Activated T-helper 9 cell treated with anti-CD3 and anti-CD28 coated beads, Interleukin-2, amount 50 U/mL, for 16 hours (primary cell): ENCODE measurements around the gene PFKFB2.

Experiments used
- DNase-seq: peaks from one replicate; pipeline ENCODE4 v3.0.0-alpha.2; 2020; ENCODE audit warnings: low read depth

Gene PFKFB2

GRCh38 chr1:207021876-207022596 is 31.0 kb upstream of the PFKFB2 start:
- no peak for DNase-seq

GRCh38 chr1:207022996-207023679 is 29.9 kb upstream of the PFKFB2 start:
- DNase-seq: no peak

- DNase-seq: no peak
These were observed 28.6 kb upstream of the PFKFB2 start for GRCh38 chr1:207024202-207025145.

- DNase-seq: no peak
These were observed 27.8 kb upstream of the PFKFB2 start for GRCh38 chr1:207025146-207025880.

GRCh38 chr1:207026104-207026534 is 27.0 kb upstream of the PFKFB2 start:
- DNase-seq: no peak

DNA sequence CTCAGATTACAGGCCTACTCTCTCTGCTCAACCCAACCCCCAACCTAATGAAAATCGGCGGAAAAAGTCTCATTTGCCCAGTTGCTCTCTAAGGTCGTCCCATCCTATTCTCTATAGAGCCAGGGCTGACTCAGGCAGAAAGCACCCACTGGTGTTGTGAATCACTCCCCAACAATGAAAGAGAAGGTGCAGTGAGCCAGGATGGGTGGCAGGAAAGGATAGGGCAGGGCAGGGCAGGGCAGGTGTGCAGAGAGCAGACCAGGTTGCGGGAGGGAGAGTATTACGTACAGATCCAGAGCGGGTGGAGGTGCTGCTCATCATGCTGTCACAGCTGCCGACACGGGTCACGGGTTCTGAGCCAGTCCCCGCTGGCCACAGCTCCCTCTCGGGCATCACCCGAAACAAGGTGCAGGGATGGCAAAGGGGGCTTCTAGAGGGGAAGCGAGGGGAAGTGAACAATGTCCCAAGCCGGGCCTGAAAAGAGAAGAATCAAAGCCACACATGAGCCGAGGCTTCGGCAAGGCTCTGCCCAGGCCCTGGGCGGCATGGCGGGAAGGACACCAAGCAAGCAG is 25.8 kb upstream of the PFKFB2 start:
- no peak for DNase-seq

GRCh38 chr1:207027921-207028320 is 25.2 kb upstream of the PFKFB2 start:
- no peak for DNase-seq

DNA sequence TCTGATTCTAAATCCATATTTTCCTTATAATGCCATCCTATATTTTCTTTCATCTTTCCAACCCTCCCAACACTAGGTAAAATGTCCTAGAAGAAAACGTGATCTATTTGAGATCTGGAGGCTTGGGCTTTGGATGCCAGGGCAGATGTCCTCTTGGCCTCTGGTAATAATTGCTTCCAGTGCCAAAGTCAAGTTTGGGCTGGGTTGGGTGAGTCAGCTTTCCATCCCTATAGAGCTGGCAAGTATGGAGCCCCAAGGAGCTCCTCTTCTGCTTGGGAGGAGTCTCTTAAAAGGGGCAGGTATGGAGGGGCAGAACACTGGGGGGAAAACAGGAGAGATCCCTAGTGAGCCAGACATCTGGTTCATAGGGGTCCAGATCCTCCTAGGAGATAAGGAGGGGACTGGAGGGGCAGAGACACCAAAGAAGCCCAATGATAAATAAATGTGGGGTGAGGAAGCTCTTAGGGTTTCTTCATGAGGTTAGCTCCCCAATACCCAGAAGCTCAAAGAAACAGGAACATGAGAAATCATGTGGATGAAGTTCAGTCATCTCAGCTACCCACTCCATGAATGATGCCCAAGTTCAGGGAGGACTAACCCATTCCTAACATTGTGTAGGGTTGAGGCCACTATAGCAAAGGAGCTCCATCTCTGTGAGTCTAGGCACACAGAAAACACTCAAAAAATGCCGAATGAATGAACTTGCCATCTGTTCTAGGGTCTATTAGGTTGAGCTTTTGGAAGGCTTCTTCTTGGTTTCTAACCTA is 24.0 kb upstream of the PFKFB2 start:
- DNase-seq: no peak

DNA sequence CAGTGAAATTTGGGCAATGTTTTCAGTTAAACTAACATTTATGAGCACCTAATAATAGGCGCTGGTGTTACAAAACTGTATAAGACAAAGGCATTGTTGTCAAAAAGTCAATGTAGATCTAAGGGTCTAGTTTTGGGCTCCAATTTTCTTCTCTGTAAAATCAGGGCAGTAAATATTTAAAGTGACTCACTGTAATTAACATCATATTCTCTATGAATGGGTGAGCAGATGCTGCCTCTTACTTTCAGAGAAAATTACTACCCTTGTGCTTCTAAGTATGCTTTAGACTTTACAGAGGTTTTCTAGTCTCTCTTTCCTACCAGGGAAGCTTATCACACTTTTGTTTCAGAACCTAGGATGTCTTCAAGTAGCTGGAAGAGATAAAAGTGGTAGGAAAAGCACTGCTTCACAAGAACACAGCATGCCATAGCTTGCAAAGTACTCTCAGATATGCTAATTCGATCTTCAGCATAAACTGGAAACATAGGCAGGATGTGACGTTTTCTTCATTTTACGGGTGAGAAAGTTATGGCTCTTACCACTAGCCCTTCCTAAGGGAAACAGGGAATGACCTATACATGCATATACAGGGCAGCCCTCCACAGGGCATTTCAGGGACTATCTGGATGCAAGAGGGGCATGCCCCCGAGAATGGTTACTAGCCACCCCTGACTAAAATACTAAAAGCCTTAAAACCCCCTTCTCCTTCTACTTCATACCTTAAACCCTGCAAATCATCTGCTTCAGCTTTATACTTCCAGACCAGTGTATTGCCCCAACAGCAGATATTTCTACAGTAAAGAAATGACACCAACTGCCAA is 23.2 kb upstream of the PFKFB2 start:
- DNase-seq: no peak

DNA sequence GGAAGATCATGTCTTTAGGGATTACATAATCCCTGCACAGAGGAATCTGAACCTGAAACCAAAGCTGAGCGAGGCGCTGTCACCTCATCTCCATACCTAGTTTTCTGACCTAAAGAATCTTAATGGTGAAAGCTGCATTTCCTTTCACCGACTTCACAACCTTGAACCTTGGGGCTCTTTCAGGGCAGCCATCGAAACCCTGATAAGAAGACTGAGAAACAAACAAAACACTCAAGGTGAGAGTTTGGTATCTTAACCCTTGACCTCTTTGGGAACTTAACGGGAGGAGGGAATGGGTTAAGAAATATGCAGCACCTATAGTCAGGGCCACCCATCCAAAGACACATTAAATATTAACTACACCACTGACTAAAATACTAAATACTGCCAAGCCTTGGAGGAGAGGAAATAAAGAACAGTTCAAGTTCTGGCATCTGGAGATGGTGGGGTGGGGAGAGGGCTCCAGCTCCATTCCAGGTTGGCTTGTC is 22.5 kb upstream of the PFKFB2 start:
- DNase-seq: no peak

DNA sequence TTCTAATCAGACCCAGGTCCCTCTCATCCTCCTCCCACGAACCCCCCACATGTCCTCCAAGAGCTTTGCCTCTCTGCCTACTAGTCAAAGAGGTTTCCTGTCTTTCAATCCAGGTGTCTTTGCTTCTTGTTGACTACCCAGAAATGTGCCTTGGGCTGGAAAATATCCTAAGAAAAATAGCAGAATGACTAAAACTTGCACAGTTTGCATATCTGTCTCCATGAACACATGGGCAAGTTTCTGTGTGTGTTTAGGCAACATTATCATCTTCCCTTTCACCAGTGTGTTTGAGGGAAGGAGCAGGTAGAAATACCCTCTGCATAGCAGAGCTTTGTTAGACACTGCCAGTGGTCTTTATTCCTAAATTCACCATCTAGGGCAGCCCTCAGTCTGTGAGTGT is 22.1 kb upstream of the PFKFB2 start:
- DNase-seq: no peak

DNA sequence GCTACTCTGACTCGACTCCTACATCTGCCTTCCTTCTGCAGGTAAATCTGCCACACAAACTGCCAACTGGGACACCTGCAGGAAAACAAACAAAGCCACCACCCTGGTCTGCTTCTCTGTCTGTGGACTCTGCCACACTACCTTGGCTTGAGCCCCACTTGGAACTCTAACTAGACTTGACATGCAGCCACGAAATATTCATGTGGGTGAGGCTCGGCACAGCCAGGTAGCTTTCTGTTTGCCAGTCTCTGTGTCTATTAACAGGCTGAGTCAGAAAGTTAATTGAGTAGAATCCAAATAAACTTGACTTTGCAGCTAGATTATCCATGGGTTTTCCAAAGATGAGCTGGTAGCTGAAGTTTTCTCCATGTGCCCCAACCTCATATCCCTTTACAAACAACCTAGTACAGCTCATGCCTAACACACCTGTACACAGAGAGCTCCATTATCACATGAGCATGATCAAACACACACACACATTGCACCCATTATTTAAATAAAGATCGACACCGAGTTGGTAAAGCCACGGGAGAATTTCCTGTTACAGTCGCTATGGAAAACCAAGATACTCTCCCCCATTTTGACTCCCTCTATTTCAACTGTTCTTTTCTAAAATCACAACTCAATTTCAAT is 21.3 kb upstream of the PFKFB2 start:
- DNase-seq: no peak

GRCh38 chr1:207032528-207033017 is 20.5 kb upstream of the PFKFB2 start, which contains the start of gene C1orf116:
Gene C1orf116 (minus strand): TSS chr1:207032756. CDS start chr1:207027598, 5,158 bp downstream.
- no peak for DNase-seq

DNA sequence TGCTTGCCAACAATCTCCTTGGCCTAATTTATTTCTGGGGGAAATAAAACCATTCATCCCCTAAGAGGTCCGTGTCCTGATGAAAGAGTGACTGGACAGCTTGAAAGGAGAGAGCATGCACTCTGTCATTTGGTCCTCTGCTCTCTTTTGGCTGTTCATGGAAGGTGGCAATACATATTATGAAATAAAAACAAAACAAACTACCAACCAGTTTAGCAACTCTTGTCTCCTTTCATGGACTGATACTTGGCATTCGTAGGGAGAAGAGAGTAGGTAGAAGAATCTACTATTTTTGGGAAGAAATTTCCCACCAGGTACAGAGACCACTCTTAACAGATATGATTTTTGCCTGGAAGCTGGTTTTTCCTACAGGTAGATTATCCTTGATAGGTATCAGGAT is 19.8 kb upstream of the PFKFB2 start:
- no peak for DNase-seq

- no peak for DNase-seq
These were observed 18.9 kb upstream of the PFKFB2 start for GRCh38 chr1:207034208-207034607.

- no peak for DNase-seq
These were observed 18.1 kb upstream of the PFKFB2 start for GRCh38 chr1:207034998-207035397.

- no peak for DNase-seq
These were observed 17.1 kb upstream of the PFKFB2 start for GRCh38 chr1:207035877-207036551.

DNA sequence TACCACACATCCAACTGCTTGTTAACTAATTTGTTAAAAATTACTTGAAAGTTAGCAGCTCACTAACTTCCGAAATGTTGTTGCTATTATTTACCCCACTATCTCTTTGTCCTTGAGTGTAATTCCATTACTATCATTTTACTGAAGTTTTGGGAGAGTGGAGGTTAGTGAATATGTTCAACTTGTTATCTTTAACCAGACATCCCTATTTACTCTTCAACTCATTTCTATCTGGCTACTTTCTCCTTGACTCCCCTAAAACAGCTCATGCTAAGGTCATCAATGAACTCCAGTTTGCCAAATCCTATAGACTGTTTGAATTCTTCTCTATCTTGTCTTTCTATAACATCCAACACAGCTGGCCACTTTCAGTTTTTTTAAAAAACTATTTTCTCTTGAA is 16.2 kb upstream of the PFKFB2 start:
- no peak for DNase-seq
